K562 (cell line): ENCODE data around the gene DGUOK. TPM values are rescaled to one million over a fixed set of nuclear protein-coding genes. Genes with fewer than 3 reads are reported as not detected.

Source experiments
- BRD4 ChIP-seq: fragments of 200-600 bp; sonication (generic); IDR thresholded peaks from 2 replicates; pipeline ENCODE4 v1.6.1; 2017; ENCODE audit warnings: inconsistent platforms
- CSDE1 ChIP-seq, 2 experiments: fragments of 450-650 bp; IDR thresholded peaks; 2 replicates each; pipeline ENCODE4 v1.6.1; 2016; ENCODE audit warnings: mild to moderate bottlenecking in 1 of 2
- CXXC5 ChIP-seq: fragments of 250-450 bp; sonication (Bioruptor Pico); IDR thresholded peaks from 2 replicates; pipeline ENCODE4 v1.8.0; 2022; ENCODE audit warnings: inconsistent platforms, mild to moderate bottlenecking, moderate library complexity
- HMGN3 ChIP-seq: IDR thresholded peaks from 2 replicates; pipeline ENCODE4 v1.6.1; 2011; ENCODE audit warnings: borderline replicate concordance, low read depth, mild to moderate bottlenecking, mixed read lengths, low read length; ENCODE audit not compliant: insufficient read length; ENCODE audit errors: extremely low read depth
- KHSRP ChIP-seq: fragments of 450-650 bp; IDR thresholded peaks from 2 replicates; pipeline ENCODE4 v1.6.1; 2017
- MAFF ChIP-seq: IDR thresholded peaks from 2 replicates; pipeline ENCODE4 v1.6.1; 2012; ENCODE audit warnings: low read length, improper control_type of control experiment
- MCM3 ChIP-seq: fragments of 450-650 bp; IDR thresholded peaks from 2 replicates; pipeline ENCODE4 v1.6.1; 2016
- MYBL2 ChIP-seq, 2 experiments: fragments of 450-650 bp in 1 of 2; sonication (generic) in 1 of 2; formaldehyde crosslinking in 1 of 2; IDR thresholded peaks; 2 replicates each; pipeline versions ENCODE4 v1.6.1 to v1.8.1; 2017 to 2022; ENCODE audit warnings: borderline replicate concordance in 1 of 2, inconsistent platforms in 1 of 2, low read depth in 1 of 2, mild to moderate bottlenecking in 1 of 2, missing genetic modification reagents in 1 of 2, moderate library complexity in 1 of 2
- POLR2A ChIP-seq: fragments of 450-650 bp; conservative IDR thresholded peaks from 2 replicates; pipeline ENCODE4 v1.6.1; 2016
- RAD21 ChIP-seq, 2 experiments: fragments of 250-450 bp in 1 of 2; fragments of 450-650 bp in 1 of 2; sonication (Bioruptor Pico) in 1 of 2; formaldehyde crosslinking in 1 of 2; IDR thresholded peaks in 1 of 2; conservative IDR thresholded peaks in 1 of 2; 2 replicates each; pipeline versions ENCODE4 v1.4.0 to v1.8.0; 2020 to 2022; ENCODE audit warnings: mild to moderate bottlenecking in 2 of 2, moderate library complexity in 1 of 2
- RBBP5 ChIP-seq: fragments of 200-600 bp; sonication (generic); IDR thresholded peaks from 2 replicates; pipeline ENCODE4 v1.6.1; 2012; ENCODE audit warnings: borderline replicate concordance, mild to moderate bottlenecking, low read length, control low read depth, inconsistent platforms; ENCODE audit not compliant: insufficient read depth, poor library complexity, severe bottlenecking
- TRIM24 ChIP-seq, 2 experiments: fragments of 450-650 bp; IDR thresholded peaks; 2 replicates each; pipeline ENCODE4 v1.6.1; 2016
- ZKSCAN1 ChIP-seq: fragments of 150-350 bp; IDR thresholded peaks from 2 replicates; pipeline ENCODE4 v1.6.1; 2016; ENCODE audit warnings: low read depth, low read length
- ZNF184 ChIP-seq: sonication (generic); formaldehyde crosslinking; IDR thresholded peaks from 2 replicates; pipeline ENCODE4 v1.5.0; 2020; ENCODE audit warnings: missing genetic modification reagents
- ZNF75A ChIP-seq: fragments of 450-650 bp; formaldehyde crosslinking; IDR thresholded peaks from 2 replicates; pipeline ENCODE4 v1.4.0; 2020; ENCODE audit warnings: mild to moderate bottlenecking
- polyA plus RNA-seq, 8 experiments: library from polyadenylated mRNA; depleted of rRNA in 4 of 8; stranded (reverse) in 5 of 8; unstranded in 3 of 8; fragments of >200 nt; fragmentation: Nextera tagmentation in 2 of 8; fragmentation: Illumina TruSeq in 1 of 8; extraction: Ambion mirVana in 2 of 8; extraction: Trizol in 1 of 8; gene quantifications; 2 replicates each; pipeline versions ENCODE4 v1.2.1 to v1.2.3, GENCODE V29; 2011 to 2014; ENCODE audit warnings: inconsistent platforms in 1 of 8, missing spikeins in 1 of 8
- total RNA-seq, 7 experiments: library from RNA; depleted of rRNA in 6 of 7; stranded (reverse); fragments of >200 nt in 6 of 7; fragmentation: Illumina TruSeq in 2 of 7; extraction: Trizol in 2 of 7; gene quantifications; 2 replicates each; pipeline versions ENCODE4 v1.2.1 to v1.2.3, GENCODE V29; 2011 to 2021; ENCODE audit warnings: low replicate concordance in 1 of 7
- TF ChIP-seq, protein P1 (sequence below), 2 experiments: fragments of 450-650 bp; IDR thresholded peaks; 2 replicates each; pipeline ENCODE4 v1.6.1; 2018; ENCODE audit warnings: mild to moderate bottlenecking in 2 of 2, low read depth in 1 of 2; ENCODE audit not compliant: partially characterized antibody in 2 of 2
- TF ChIP-seq, protein P2 (sequence below): fragments of 250-450 bp; sonication (Bioruptor Pico); IDR thresholded peaks from 2 replicates; pipeline ENCODE4 v1.5.0; 2021; ENCODE audit warnings: mild to moderate bottlenecking, borderline replicate concordance
- TF ChIP-seq, protein P3 (sequence below), 2 experiments: fragments of 450-650 bp; conservative IDR thresholded peaks; 2 replicates each; pipeline ENCODE4 v1.6.1; 2017; ENCODE audit warnings: mild to moderate bottlenecking in 2 of 2, moderate library complexity in 2 of 2

Gene DGUOK
- total and polyA plus RNA-seq, 9 of the 15 experiments (the other 6 are each of a cell fraction or from before 2014, with no cell fraction given) = 67.0 to 288 (median 126) TPM

DNA sequence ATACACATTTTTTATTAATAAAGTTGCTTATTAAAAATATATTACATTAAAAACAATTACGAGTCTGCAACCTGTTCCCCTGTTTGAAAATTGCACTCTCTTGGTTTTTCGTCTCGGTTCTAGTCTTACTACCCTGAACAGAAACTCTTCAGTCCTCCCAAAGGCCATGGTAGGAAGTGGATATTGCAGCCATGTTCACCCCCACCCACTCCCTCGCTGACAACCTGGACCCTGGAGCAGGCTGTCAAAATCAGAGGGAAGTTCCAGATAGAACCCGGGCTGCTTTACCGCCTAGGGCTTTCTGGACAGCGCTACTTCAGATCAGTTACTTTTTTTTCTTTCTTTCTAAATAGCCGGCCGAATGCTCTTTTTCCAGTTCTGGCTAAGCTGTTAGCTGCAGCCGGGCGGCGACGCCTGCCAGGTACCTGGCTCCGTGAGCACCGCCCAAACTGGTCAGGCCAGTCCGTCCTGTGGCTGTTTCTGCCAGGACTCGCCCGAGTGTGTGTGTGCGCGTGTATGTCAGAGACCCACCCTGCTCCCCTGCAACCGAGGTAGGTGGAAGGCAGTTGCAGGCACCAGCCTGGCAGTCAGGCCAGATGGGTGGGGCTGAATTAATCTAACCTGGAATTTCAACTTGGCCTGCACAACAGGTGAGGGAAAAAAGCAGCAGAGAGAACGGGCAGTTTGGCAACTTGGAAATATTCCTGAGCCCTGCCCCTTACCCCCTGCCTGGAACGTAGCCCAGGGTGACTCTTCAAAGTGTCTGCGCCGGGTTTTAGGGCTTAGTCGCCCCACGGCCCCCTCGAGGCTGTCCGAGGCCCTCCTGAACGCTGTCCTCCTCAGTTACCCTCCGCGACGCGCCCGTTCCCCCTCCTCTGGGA, 56.9 kb downstream of the DGUOK start (continued):
- no peak for TF ChIP-seq TRIM24 (IDR thresholded peaks at IDR 0.05)
- TF ChIP-seq CSDE1 (IDR thresholded peaks at IDR 0.05) = no peak
- TF ChIP-seq MCM3 = no peak
- TF ChIP-seq ZKSCAN1 = no peak
- peak; percentile 69 for TF ChIP-seq RBBP5
- TF ChIP-seq, protein P1, sequence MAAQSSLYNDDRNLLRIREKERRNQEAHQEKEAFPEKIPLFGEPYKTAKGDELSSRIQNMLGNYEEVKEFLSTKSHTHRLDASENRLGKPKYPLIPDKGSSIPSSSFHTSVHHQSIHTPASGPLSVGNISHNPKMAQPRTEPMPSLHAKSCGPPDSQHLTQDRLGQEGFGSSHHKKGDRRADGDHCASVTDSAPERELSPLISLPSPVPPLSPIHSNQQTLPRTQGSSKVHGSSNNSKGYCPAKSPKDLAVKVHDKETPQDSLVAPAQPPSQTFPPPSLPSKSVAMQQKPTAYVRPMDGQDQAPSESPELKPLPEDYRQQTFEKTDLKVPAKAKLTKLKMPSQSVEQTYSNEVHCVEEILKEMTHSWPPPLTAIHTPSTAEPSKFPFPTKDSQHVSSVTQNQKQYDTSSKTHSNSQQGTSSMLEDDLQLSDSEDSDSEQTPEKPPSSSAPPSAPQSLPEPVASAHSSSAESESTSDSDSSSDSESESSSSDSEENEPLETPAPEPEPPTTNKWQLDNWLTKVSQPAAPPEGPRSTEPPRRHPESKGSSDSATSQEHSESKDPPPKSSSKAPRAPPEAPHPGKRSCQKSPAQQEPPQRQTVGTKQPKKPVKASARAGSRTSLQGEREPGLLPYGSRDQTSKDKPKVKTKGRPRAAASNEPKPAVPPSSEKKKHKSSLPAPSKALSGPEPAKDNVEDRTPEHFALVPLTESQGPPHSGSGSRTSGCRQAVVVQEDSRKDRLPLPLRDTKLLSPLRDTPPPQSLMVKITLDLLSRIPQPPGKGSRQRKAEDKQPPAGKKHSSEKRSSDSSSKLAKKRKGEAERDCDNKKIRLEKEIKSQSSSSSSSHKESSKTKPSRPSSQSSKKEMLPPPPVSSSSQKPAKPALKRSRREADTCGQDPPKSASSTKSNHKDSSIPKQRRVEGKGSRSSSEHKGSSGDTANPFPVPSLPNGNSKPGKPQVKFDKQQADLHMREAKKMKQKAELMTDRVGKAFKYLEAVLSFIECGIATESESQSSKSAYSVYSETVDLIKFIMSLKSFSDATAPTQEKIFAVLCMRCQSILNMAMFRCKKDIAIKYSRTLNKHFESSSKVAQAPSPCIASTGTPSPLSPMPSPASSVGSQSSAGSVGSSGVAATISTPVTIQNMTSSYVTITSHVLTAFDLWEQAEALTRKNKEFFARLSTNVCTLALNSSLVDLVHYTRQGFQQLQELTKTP (IDR thresholded peaks at IDR 0.05; ENCODE audit: low read depth in 1 of 2, partially characterized antibody in 2 of 2) = no peak
- TF ChIP-seq, protein P2, sequence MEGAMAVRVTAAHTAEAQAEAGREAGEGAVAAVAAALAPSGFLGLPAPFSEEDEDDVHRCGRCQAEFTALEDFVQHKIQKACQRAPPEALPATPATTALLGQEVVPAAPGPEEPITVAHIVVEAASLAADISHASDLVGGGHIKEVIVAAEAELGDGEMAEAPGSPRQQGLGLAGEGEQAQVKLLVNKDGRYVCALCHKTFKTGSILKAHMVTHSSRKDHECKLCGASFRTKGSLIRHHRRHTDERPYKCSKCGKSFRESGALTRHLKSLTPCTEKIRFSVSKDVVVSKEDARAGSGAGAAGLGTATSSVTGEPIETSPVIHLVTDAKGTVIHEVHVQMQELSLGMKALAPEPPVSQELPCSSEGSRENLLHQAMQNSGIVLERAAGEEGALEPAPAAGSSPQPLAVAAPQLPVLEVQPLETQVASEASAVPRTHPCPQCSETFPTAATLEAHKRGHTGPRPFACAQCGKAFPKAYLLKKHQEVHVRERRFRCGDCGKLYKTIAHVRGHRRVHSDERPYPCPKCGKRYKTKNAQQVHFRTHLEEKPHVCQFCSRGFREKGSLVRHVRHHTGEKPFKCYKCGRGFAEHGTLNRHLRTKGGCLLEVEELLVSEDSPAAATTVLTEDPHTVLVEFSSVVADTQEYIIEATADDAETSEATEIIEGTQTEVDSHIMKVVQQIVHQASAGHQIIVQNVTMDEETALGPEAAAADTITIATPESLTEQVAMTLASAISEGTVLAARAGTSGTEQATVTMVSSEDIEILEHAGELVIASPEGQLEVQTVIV (CRISPR knock-in tag) = no peak
- no peak for TF ChIP-seq MAFF
- TF ChIP-seq, protein P3, sequence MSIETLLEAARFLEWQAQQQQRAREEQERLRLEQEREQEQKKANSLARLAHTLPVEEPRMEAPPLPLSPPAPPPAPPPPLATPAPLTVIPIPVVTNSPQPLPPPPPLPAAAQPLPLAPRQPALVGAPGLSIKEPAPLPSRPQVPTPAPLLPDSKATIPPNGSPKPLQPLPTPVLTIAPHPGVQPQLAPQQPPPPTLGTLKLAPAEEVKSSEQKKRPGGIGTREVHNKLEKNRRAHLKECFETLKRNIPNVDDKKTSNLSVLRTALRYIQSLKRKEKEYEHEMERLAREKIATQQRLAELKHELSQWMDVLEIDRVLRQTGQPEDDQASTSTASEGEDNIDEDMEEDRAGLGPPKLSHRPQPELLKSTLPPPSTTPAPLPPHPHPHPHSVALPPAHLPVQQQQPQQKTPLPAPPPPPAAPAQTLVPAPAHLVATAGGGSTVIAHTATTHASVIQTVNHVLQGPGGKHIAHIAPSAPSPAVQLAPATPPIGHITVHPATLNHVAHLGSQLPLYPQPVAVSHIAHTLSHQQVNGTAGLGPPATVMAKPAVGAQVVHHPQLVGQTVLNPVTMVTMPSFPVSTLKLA (conservative IDR thresholded peaks at IDR 0.05) = no peak
- no peak for TF ChIP-seq KHSRP
- TF ChIP-seq ZNF75A (CRISPR knock-in tag) = no peak
- TF ChIP-seq RAD21 (CRISPR knock-in tag; conservative IDR thresholded peaks at IDR 0.05 in 1 of 2, IDR thresholded peaks at IDR 0.05 in 1 of 2) = peak in 1 of 2 experiments; percentile 3; a peak in 2 of 4 replicates
- peak; percentile 9 for TF ChIP-seq HMGN3
- no peak for TF ChIP-seq CXXC5 (CRISPR knock-in tag)
- TF ChIP-seq MYBL2 (IDR thresholded peaks at IDR 0.05; ENCODE audit: low read depth) = no peak
- no peak for TF ChIP-seq MYBL2 (CRISPR knock-in tag; IDR thresholded peaks at IDR 0.05; ENCODE audit: borderline replicate concordance)
- TF ChIP-seq ZNF184 (CRISPR knock-in tag) = no peak
- TF ChIP-seq BRD4 = no peak
- 0 out of 2 replicates have a peak, but pooled peaks have one; percentile 33 for TF ChIP-seq POLR2A
